Colonic mucosa (tissue), 4 donors: Measurements from ENCODE around the gene FAM81B. TPM values are rescaled to one million over a fixed set of nuclear protein-coding genes. Genes with fewer than 3 reads are reported as not detected.
"Not testable (repeated sequence)": the region's sequence is repeated elsewhere in the genome, so short reads cannot be mapped to it uniquely, and the experiment has no call there.

Experiments used
- DNase-seq: peaks from one replicate; pipeline ENCODE4 v3.0.0-alpha.2; 2020
- H3K27ac ChIP-seq: fragments of 200-600 bp; one replicate; pipeline ENCODE4 v1.8.0; 2021
- H3K27me3 ChIP-seq: fragments of 200-600 bp; one replicate; pipeline ENCODE4 v1.8.0; 2021
- H3K36me3 ChIP-seq: fragments of 200-600 bp; one replicate; pipeline ENCODE4 v1.8.0; 2021
- H3K4me1 ChIP-seq: fragments of 200-600 bp; one replicate; pipeline ENCODE4 v1.8.0; 2021; ENCODE audit warnings: mild to moderate bottlenecking
- H3K4me3 ChIP-seq: fragments of 200-600 bp; one replicate; pipeline ENCODE4 v1.8.0; 2021
- H3K9ac ChIP-seq, 2 donors: one replicate each; pipeline ENCODE4 v1.7.0; 2013; ENCODE audit warnings: control low read depth in 2 of 2, low read depth in 2 of 2, low read length in 2 of 2
- H3K9me3 ChIP-seq: fragments of 200-600 bp; one replicate; pipeline ENCODE4 v1.8.0; 2021
- CTCF ChIP-seq: fragments of 200-600 bp; IDR thresholded peaks from one replicate; pipeline ENCODE4 v1.8.0; 2022; ENCODE audit warnings: antibody characterized with exemption, mild to moderate bottlenecking
- intact Hi-C: fragments of 100-400 bp; cut with DNase I; formaldehyde crosslinking; loops from one replicate; pipeline ENCODE4 v1.14.1; 2022
- total RNA-seq, 2 donors: library from RNA; stranded (reverse); fragmentation: NEBNext Ultra II Directional in 1 of 2; extraction: Animal tissue kit (Norgen Biotek cat#: 25700) in 1 of 2; gene quantifications; one replicate each; pipeline ENCODE4 v1.2.1, GENCODE V29; 2021
- donor health status: healthy.
- donor health status: DM: no; HTN: no; CAD: no.
- donor health status: DM: no; HTN: no; CAD: no.

The FAM81B gene
- total RNA-seq: not detected

GRCh38 chr5:95390812-95391492 is at the start of gene FAM81B:
Gene FAM81B, plus strand, starts transcription at chr5:95391366. Its CDS starts 24 bp downstream, at chr5:95391390.
- H3K4me1 ChIP-seq: no peaks in the 10 kb centered on the region
- intact Hi-C loops: no loop called here
- H3K9ac ChIP-seq: no peak within 1 kb of the TSS
- TF ChIP-seq CTCF: no peak
- H3K27me3 ChIP-seq: no peaks in the 10 kb centered on the region
- H3K27ac ChIP-seq: no peak within 1 kb of the TSS
- no peaks in the 10 kb centered on the region for H3K36me3 ChIP-seq
- DNase-seq: no peak
- H3K9me3 ChIP-seq: no peaks in the 10 kb centered on the region
- H3K4me3 ChIP-seq: no peak within 1 kb of the TSS

GRCh38 chr5:95341444-95341843 is 49.7 kb upstream of the FAM81B start:
- H3K4me3 ChIP-seq, intact Hi-C loops, H3K27ac ChIP-seq, H3K27me3 ChIP-seq, H3K4me1 ChIP-seq, H3K9me3 ChIP-seq, H3K9ac ChIP-seq, H3K36me3 ChIP-seq, DNase-seq: not testable (repeated sequence)

GRCh38 chr5:95347506-95348120 is 43.6 kb upstream of the FAM81B start:
- DNase-seq: no peak
- Histone ChIP-seq H3K36me3 (no peaks in the 10 kb centered on the region), H3K4me3 (no peak overlapping the region), H3K9me3 (no peaks in the 10 kb centered on the region), H3K27ac (no peak overlapping the region), H3K27me3 (no peaks in the 10 kb centered on the region), H3K9ac (no peak overlapping the region), H3K4me1 (no peaks in the 10 kb centered on the region)
- no peak for TF ChIP-seq CTCF
- intact Hi-C loops: no loop called here

- no peaks in the 10 kb centered on the region for H3K9me3 ChIP-seq
- intact Hi-C loops: no loop called here
- no peak for TF ChIP-seq CTCF
Measured at GRCh38 chr5:95350631-95351030, 40.5 kb upstream of the FAM81B start.

GRCh38 chr5:95352691-95353090 is 38.5 kb upstream of the FAM81B start:
- no peak for DNase-seq
- Histone ChIP-seq H3K27me3 (no peaks in the 10 kb centered on the region), H3K36me3 (no peaks in the 10 kb centered on the region), H3K9ac (no peak overlapping the region), H3K9me3 (no peaks in the 10 kb centered on the region), H3K4me1 (no peaks in the 10 kb centered on the region), H3K4me3 (no peak overlapping the region), H3K27ac (no peak overlapping the region)
- no peak for TF ChIP-seq CTCF
- intact Hi-C loops: no loop called here

More at GRCh38 chr5:95350631-95351030, 40.5 kb upstream of the FAM81B start:
- Histone ChIP-seq H3K36me3 (no peaks in the 10 kb centered on the region), H3K4me1 (no peaks in the 10 kb centered on the region), H3K27ac (no peak overlapping the region), H3K4me3 (no peak overlapping the region), H3K9ac (no peak overlapping the region), H3K27me3 (no peaks in the 10 kb centered on the region)
- DNase-seq: no peak

GRCh38 chr5:95358320-95358719 is 32.8 kb upstream of the FAM81B start:
- no peak overlapping the region for H3K27ac ChIP-seq
- TF ChIP-seq CTCF: no peak
- intact Hi-C loops: no loop called here
- H3K9ac ChIP-seq: no peak overlapping the region
- H3K4me1 ChIP-seq: no peaks in the 10 kb centered on the region
- no peak for DNase-seq
- no peaks in the 10 kb centered on the region for H3K36me3 ChIP-seq
- no peak overlapping the region for H3K4me3 ChIP-seq
- no peaks in the 10 kb centered on the region for H3K9me3 ChIP-seq
- no peaks in the 10 kb centered on the region for H3K27me3 ChIP-seq
